ENCODE measurements around the gene PKD1. TPM values are rescaled to one million over a fixed set of nuclear protein-coding genes. Genes with fewer than 3 reads are reported as not detected.
A peak's percentile ranks its signal among the peaks of the same experiment; 100 is the strongest.
"Not testable (repeated sequence)": the region's sequence is repeated elsewhere in the genome, so short reads cannot be mapped to it uniquely, and the experiment has no call there.

PKD1 gene
- total and polyA plus RNA-seq, 7 experiments from 2014 or later = 4.9 to 153 (median 97.6) TPM

- H3K9me3 ChIP-seq (ENCODE audit: control insufficient read depth in 2 of 3, low read length in 3 of 3); H3K9me3 Mint-ChIP-seq; H3K36me3 ChIP-seq (ENCODE audit: control insufficient read depth in 2 of 3, insufficient read depth in 3 of 3, low read length in 3 of 3); H3K4me3 ChIP-seq (ENCODE audit: low read length); H3K27me3 ChIP-seq (ENCODE audit: control insufficient read depth in 2 of 2, insufficient read depth in 2 of 2, low read length in 2 of 2); POLR2A ChIA-PET; H3K27ac Mint-ChIP-seq; CTCF ChIA-PET; H3K27me3 Mint-ChIP-seq; ATAC-seq; DNase-seq; H3K4me1 ChIP-seq (ENCODE audit: control insufficient read depth in 2 of 2, insufficient read depth in 2 of 2, low read length in 2 of 2); H3K4me3 Mint-ChIP-seq; H3K27ac ChIP-seq (ENCODE audit: low read depth, low read length); intact Hi-C loops (cut with micrococcal nuclease); H3K36me3 Mint-ChIP-seq: not testable (repeated sequence)
- peaks cover 2 to 33% (median 18%) of the 10 kb centered on the region in 7 donors for H3K4me1 Mint-ChIP-seq
These were observed 12.6 kb downstream of the PKD1 start for GRCh38 chr16:2122934-2123683.

DNA sequence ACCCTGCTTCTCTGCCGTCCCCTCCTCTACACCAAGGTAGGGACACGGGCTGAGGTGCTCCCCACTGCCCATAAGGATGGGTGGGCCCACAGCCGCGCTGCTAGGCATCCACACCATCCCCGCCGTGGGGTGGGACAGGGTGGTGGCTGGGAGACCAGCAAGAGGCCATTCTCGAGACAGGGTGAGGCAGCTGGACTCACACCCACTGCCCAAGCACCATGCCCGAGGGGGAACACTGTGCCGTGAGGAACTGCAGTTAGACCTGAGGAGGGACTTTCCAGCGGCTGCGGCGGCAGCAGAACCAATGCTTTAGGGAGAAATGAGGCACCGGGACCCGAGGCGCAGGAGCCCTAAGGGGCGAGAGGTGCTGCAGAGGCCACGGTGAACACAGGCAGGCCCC, 13.3 kb downstream of the PKD1 start:
- Histone ChIP-seq H3K27me3 (ENCODE audit: control insufficient read depth in 2 of 2, insufficient read depth in 2 of 2, low read length in 2 of 2) (no peaks in the 10 kb centered on the region), H3K9me3 (ENCODE audit: control insufficient read depth in 2 of 3, low read length in 3 of 3) (no peaks in the 10 kb centered on the region), H3K4me1 (ENCODE audit: control insufficient read depth in 2 of 2, insufficient read depth in 2 of 2, low read length in 2 of 2) (no peaks in the 10 kb centered on the region), H3K4me3 (ENCODE audit: low read length) (no peak overlapping the region), H3K27ac (ENCODE audit: low read depth, low read length) (no peak overlapping the region), H3K36me3 (ENCODE audit: control insufficient read depth in 2 of 3, insufficient read depth in 3 of 3, low read length in 3 of 3) (no peaks in the 10 kb centered on the region)
- H3K4me3 Mint-ChIP-seq = no peak overlapping the region
- H3K9me3 Mint-ChIP-seq = no peaks in the 10 kb centered on the region
- ChIA-PET POLR2A (no interaction called here), CTCF (interaction anchor here (0.6 to 1.5 kb wide), 2 partner anchors 18 to 334 kb away, joined by 3 to 12 read pairs; no protein-coding TSS in a partner anchor)
- peak overlapping the region in 2 of 9 donors; percentile 12 to 28 for H3K27ac Mint-ChIP-seq
- no peak for DNase-seq
- ATAC-seq = no peak
- intact Hi-C loops (cut with micrococcal nuclease) = no loop called here
- peaks cover 0 to 33% (median 18%) of the 10 kb centered on the region in 7 donors for H3K4me1 Mint-ChIP-seq
- H3K36me3 Mint-ChIP-seq = no peaks in the 10 kb centered on the region
- H3K27me3 Mint-ChIP-seq = no peaks in the 10 kb centered on the region

DNA sequence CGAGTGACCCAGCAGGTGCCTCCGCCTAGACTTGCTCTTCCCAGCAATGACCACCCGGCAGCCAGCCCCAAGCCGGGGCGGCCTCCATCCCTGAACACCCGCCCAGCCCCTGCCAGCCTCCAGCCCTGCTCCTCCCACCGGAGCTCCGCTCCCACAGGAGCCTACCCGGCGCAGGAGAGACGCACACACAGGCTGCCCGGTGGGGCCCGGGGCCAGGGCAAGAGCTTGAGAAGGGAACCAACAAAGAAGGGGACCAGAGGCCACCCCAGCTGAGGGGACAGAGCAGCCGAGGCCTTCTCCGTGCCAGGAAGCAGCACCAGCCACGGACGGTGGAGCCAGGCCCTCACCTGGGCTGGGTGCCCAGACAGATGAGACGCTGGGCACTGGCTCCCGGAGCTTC, 13.8 kb downstream of the PKD1 start:
- ATAC-seq (peak; percentile 14), DNase-seq (no peak)
- Mint-ChIP-seq H3K27ac (no peak overlapping the region), H3K4me1 (peaks cover 0 to 28% (median 16%) of the 10 kb centered on the region in 7 donors), H3K4me3 (no peak overlapping the region), H3K36me3 (no peaks in the 10 kb centered on the region), H3K27me3 (no peaks in the 10 kb centered on the region), H3K9me3 (no peaks in the 10 kb centered on the region)
- H3K27ac ChIP-seq (ENCODE audit: low read depth, low read length) = no peak overlapping the region
- POLR2A ChIA-PET = interaction anchor here (0.8 kb wide), 1 partner anchor 33 kb away, joined by 4 read pairs; no protein-coding TSS in a partner anchor
- H3K4me1 ChIP-seq (ENCODE audit: control insufficient read depth in 2 of 2, insufficient read depth in 2 of 2, low read length in 2 of 2) = no peaks in the 10 kb centered on the region
- H3K4me3 ChIP-seq (ENCODE audit: low read length) = no peak overlapping the region
- H3K9me3 ChIP-seq (ENCODE audit: control insufficient read depth in 2 of 3, low read length in 3 of 3) = no peaks in the 10 kb centered on the region
- intact Hi-C loops (cut with micrococcal nuclease) = loop anchor here (1.0 kb wide), 1 partner anchor 18 kb away; no protein-coding TSS in a partner anchor
- H3K36me3 ChIP-seq (ENCODE audit: control insufficient read depth in 2 of 3, insufficient read depth in 3 of 3, low read length in 3 of 3) = no peaks in the 10 kb centered on the region
- H3K27me3 ChIP-seq (ENCODE audit: control insufficient read depth in 2 of 2, insufficient read depth in 2 of 2, low read length in 2 of 2) = no peaks in the 10 kb centered on the region
- CTCF ChIA-PET = interaction anchor here (0.6 to 1.5 kb wide), 2 partner anchors 19 to 334 kb away, joined by 3 to 12 read pairs; no protein-coding TSS in a partner anchor

DNA sequence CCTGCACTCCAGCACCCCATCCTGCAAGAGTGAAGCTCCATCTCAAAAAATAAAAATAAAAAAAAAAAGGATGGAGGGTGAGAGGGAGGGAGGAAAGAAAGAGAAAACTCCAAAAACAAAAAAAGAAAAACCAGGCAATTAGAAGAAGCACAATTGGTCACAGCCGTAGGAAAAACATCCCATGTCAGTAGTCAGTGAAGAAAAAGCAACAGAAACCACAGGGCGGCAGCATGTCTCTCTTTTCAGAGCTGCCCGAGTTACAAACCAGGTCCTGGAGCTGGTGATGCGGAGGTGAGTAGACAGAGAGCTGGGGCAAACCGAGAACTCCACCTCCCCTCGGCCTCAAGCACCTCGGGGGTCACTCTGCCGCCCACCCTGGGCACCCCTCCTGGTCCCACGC, 14.4 kb downstream of the PKD1 start:
- DNase-seq (peak in 5 of 9 donors; percentile 22 to 34 (median 29)), ATAC-seq (peak; percentile 64)
- POLR2A ChIA-PET = interaction anchor here (0.8 kb wide), 1 partner anchor 34 kb away, joined by 4 read pairs; no protein-coding TSS in a partner anchor
- peaks cover 0 to 25% (median 16%) of the 10 kb centered on the region in 7 donors for H3K4me1 Mint-ChIP-seq
- intact Hi-C loops (cut with micrococcal nuclease) = loop anchor here (1.0 kb wide), 1 partner anchor 19 kb away; no protein-coding TSS in a partner anchor
- not testable (repeated sequence) for H3K27ac ChIP-seq (ENCODE audit: low read depth, low read length); H3K4me1 ChIP-seq (ENCODE audit: control insufficient read depth in 2 of 2, insufficient read depth in 2 of 2, low read length in 2 of 2); H3K36me3 Mint-ChIP-seq; H3K27me3 ChIP-seq (ENCODE audit: control insufficient read depth in 2 of 2, insufficient read depth in 2 of 2, low read length in 2 of 2); H3K27me3 Mint-ChIP-seq; H3K36me3 ChIP-seq (ENCODE audit: control insufficient read depth in 2 of 3, insufficient read depth in 3 of 3, low read length in 3 of 3); H3K9me3 ChIP-seq (ENCODE audit: control insufficient read depth in 2 of 3, low read length in 3 of 3); H3K4me3 ChIP-seq (ENCODE audit: low read length); H3K9me3 Mint-ChIP-seq
- H3K4me3 Mint-ChIP-seq = peak overlapping the region in 1 of 10 donors; percentile 47
- peak overlapping the region in 1 of 9 donors; percentile 38 for H3K27ac Mint-ChIP-seq
- CTCF ChIA-PET = interaction anchor here (0.6 to 1.5 kb wide), 3 partner anchors 19 to 554 kb away, joined by 3 to 12 read pairs (median 3); no protein-coding TSS in a partner anchor

DNA sequence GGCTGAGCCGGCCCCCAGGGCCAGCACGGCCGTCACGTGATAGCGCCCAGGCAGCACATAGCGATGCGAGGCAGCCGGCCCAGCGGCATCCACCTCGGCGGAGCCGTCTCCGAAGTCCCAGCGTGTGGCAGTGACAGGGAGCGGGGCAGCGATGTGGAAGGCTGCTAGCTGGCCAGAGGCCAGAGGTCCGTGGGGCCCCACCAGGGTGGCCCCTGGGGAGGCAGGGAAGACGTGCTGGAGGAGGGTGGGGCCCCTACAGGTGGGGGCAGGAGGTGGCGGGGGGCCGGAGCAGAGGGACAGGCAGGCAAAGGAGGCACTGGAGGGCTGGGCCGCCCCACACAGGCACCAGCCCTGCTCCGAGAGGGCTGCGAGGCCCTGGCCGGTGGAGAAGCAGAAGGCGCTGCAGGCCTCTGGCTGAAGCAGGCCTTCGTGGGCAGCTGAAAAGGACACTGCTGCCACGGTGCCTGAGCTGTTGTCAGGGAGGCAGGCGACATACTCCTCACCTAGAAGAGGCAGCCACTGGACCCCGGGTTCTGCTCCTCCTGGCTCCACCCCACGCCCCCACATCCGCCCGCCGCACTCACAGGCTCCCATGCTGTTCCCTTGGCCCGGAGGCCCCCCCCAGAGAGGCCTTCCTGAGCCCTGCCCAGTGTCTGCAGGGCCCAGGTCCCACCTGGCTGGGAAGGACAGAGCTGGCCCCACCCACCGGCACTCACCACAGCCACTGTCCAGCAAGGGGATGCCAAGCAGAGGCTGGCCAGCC, 17.6 kb downstream of the PKD1 start:
- H3K4me3 Mint-ChIP-seq; POLR2A ChIA-PET; CTCF ChIA-PET; H3K27me3 Mint-ChIP-seq; ATAC-seq; H3K9me3 ChIP-seq (ENCODE audit: control insufficient read depth in 2 of 3, low read length in 3 of 3); H3K4me1 ChIP-seq (ENCODE audit: control insufficient read depth in 2 of 2, insufficient read depth in 2 of 2, low read length in 2 of 2); H3K27ac ChIP-seq (ENCODE audit: low read depth, low read length); DNase-seq; intact Hi-C loops (cut with micrococcal nuclease); H3K36me3 ChIP-seq (ENCODE audit: control insufficient read depth in 2 of 3, insufficient read depth in 3 of 3, low read length in 3 of 3); H3K27me3 ChIP-seq (ENCODE audit: control insufficient read depth in 2 of 2, insufficient read depth in 2 of 2, low read length in 2 of 2); H3K9me3 Mint-ChIP-seq; H3K4me3 ChIP-seq (ENCODE audit: low read length); H3K27ac Mint-ChIP-seq; H3K36me3 Mint-ChIP-seq: not testable (repeated sequence)
- peaks cover 0 to 14% (median 9%) of the 10 kb centered on the region in 7 donors for H3K4me1 Mint-ChIP-seq

- intact Hi-C loops (cut with micrococcal nuclease); H3K4me3 Mint-ChIP-seq; DNase-seq; H3K27ac ChIP-seq (ENCODE audit: low read depth, low read length); POLR2A ChIA-PET; H3K27ac Mint-ChIP-seq; H3K27me3 ChIP-seq (ENCODE audit: control insufficient read depth in 2 of 2, insufficient read depth in 2 of 2, low read length in 2 of 2); H3K4me3 ChIP-seq (ENCODE audit: low read length); ATAC-seq; H3K9me3 ChIP-seq (ENCODE audit: control insufficient read depth in 2 of 3, low read length in 3 of 3); CTCF ChIA-PET; H3K36me3 Mint-ChIP-seq; H3K27me3 Mint-ChIP-seq; H3K4me1 ChIP-seq (ENCODE audit: control insufficient read depth in 2 of 2, insufficient read depth in 2 of 2, low read length in 2 of 2); H3K9me3 Mint-ChIP-seq: not testable (repeated sequence)
- H3K4me1 Mint-ChIP-seq = peaks cover 0 to 14% (median 9%) of the 10 kb centered on the region in 7 donors
- peaks cover 0 to 13% (median 0%) of the 10 kb centered on the region in 3 experiments for H3K36me3 ChIP-seq (ENCODE audit: control insufficient read depth in 2 of 3, insufficient read depth in 3 of 3, low read length in 3 of 3)
These were observed 18.4 kb downstream of the PKD1 start for GRCh38 chr16:2117341-2117740.
